Spleen (tissue), 7 donors: ENCODE measurements around the gene ERBB4.

Source experiments
- CTCF ChIP-seq, 11 experiments: fragments of 200-600 bp in 7 of 11; fragments of 450-650 bp in 4 of 11; sonication (generic) in 4 of 11; IDR thresholded peaks in 8 of 11; conservative IDR thresholded peaks in 3 of 11; 1 replicate in 7 of 11; 2 replicates in 4 of 11; pipeline versions ENCODE4 v1.4.0 to v1.8.0; 2016 to 2021; ENCODE audit warnings: antibody characterized with exemption in 11 of 11, inconsistent platforms in 4 of 11, mild to moderate bottlenecking in 1 of 11
- POLR2A ChIP-seq, 3 donors: fragments of 450-650 bp; IDR thresholded peaks; one replicate each; pipeline ENCODE4 v1.5.1; 2017; ENCODE audit warnings: antibody characterized with exemption in 3 of 3, mild to moderate bottlenecking in 1 of 3
- POLR2AphosphoS5 ChIP-seq, 3 donors: sonication (generic); formaldehyde crosslinking; IDR thresholded peaks; one replicate each; pipeline ENCODE4 v1.5.1; 2017; ENCODE audit warnings: antibody characterized with exemption in 3 of 3
- donor health status: DM: no; HTN: no; CAD: no; lungs with moderate emphysema.
- donor health status: DM: no; HTN: no; CAD: no.
- donor health status: DM: no; HTN: no; CAD: no.

GRCh38 chr2:212145121-212145520 is 393.5 kb downstream of the ERBB4 start:
- TF ChIP-seq CTCF (IDR thresholded peaks at IDR 0.05 in 8 of 11, conservative IDR thresholded peaks at IDR 0.05 in 3 of 11) = no peak
- no peak for TF ChIP-seq POLR2AphosphoS5 (IDR thresholded peaks at IDR 0.05)
- no peak for TF ChIP-seq POLR2A (IDR thresholded peaks at IDR 0.05)
